Measurements from ENCODE around the gene RNF220.

DNA sequence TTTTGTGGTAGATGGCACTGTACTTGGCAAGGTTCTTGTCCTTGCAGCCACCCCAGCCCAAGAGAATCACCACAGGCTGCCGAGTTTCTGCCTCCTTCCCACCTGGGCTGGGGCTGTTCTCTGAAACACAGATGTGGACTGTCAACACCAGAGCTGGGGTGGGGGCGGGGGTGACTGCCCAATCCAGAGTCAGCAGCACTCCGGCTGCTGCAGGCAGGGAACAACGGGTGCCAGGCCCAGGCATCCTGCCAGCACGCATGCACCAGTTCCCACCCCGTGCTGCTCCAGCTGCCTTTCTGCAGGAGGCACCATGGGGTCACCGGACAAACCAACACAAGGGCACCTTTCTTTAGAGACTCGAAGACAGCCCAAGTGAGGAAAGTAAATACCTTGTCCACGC is 255.1 kb downstream of the RNF220 start:
- no peak for TF ChIP-seq EZH2 (IDR thresholded peaks at IDR 0.05)
- no peak for TF ChIP-seq POLR2AphosphoS5 (IDR thresholded peaks at IDR 0.05; ENCODE audit: borderline replicate concordance, low read depth, low read length)

Measured in SK-N-MC (cell line).